ENCODE data around the gene CLIC4.
"Not testable (repeated sequence)": the region's sequence is repeated elsewhere in the genome, so short reads cannot be mapped to it uniquely, and the experiment has no call there.

The CLIC4 gene

DNA sequence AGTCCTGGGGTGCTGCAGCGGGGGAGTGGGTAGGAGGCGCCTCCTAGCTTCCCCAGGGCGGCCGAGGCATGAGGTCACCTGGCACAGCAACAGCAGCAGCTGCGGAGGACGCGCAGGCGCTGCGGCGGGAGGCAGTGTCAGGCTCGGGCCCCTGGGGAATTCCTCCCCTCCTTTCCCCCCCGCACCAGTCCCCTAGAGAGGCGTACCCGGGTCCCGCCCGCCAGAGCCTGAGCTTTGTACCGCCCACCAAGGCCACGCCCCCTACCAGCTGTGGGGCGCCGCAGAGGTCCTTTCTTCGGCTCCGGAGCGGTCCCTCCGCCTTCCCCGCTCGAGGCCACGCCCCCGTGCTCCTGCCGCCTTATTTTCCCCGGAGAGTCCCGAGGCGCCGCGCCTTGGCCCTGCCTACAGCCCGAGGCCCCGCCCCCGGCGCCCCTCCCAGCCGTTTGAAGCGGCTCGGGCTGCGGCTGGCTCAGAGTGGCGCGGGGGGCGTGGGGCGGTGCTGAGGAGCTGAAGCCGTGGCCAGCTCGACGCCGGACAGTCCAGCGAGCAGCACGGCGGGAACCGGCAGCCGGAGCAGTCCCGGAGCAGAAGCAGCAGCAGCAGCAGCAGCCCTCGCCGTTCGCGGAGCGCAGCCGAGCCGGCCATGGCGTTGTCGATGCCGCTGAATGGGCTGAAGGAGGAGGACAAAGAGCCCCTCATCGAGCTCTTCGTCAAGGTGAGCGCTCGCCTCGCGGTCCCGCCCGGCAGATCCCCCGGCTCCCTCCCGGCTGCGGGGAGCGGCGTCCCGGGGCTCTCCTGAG is at the start of gene CLIC4:
CLIC4 (plus strand) TSS at position 537 of the 800 bp plus-strand sequence; CDS start at position 644, 107 bp downstream.
- peak; percentile 84 for DNase-seq

- DNase-seq, result no peak
These were observed 49.0 kb upstream of the CLIC4 start for GRCh38 chr1:24696041-24696755.

DNA sequence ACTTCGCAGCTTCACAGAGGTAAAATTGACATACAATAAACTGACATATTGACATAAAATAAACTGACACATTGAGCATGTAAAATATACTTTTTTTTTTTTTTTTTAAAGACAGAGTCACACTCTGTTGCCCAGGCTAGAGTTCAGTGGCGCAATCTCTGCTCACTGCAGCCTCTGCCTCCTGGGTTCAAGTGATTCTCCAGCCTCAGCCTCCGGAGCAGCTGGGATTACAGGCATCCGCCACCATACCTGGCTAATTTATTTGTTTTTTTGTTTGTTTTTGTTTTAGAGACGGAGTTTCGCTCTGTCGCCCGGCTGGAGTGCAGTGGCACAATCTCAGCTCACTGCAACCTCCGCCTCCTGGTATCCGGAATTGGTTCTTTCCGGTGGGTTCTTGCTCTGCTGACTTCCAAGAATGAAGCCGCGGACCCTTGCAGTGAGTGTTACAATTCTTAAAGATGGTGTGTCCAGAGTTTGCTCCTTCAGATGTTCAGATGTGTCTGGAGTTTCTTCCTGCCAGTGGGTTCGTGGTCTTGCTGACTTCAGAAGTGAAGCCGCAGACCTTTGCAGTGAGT is 48.4 kb upstream of the CLIC4 start:
- no peak for DNase-seq

DNA sequence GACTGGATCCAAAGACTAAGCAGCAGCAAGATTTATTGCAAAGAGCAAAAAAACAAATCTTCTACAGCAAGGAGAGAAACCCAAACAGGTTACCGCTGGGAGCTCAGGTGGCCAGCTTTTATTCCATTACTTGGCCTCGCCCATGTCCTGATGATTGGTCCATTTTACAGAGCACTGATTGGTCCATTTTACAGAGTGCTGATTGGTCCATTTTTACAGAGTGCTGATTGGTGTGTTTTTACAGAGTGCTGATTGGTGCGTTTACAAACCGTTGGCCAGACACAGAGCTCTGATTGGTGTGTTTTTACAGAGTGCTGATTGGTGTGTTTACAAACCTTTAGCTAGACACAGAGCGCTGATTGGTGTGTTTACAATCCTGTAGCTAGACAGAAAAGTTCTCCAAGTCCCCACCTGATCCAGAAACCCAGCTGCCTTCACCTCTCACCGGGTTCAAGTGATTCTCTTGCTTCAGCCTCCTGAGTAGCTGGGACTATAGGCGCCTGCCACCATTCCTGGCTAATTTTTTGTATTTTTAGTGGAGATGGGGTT is 47.7 kb upstream of the CLIC4 start:
- DNase-seq, result not testable (repeated sequence)

- not testable (repeated sequence) for DNase-seq
These were observed 46.9 kb upstream of the CLIC4 start for GRCh38 chr1:24698326-24698725.

GRCh38 chr1:24699628-24700027 is 45.6 kb upstream of the CLIC4 start:
- no peak for DNase-seq

GRCh38 chr1:24702511-24703293 is 42.5 kb upstream of the CLIC4 start:
- DNase-seq, result no peak

GRCh38 chr1:24704411-24705259 is 40.6 kb upstream of the CLIC4 start:
- DNase-seq, result peak; percentile 82

DNA sequence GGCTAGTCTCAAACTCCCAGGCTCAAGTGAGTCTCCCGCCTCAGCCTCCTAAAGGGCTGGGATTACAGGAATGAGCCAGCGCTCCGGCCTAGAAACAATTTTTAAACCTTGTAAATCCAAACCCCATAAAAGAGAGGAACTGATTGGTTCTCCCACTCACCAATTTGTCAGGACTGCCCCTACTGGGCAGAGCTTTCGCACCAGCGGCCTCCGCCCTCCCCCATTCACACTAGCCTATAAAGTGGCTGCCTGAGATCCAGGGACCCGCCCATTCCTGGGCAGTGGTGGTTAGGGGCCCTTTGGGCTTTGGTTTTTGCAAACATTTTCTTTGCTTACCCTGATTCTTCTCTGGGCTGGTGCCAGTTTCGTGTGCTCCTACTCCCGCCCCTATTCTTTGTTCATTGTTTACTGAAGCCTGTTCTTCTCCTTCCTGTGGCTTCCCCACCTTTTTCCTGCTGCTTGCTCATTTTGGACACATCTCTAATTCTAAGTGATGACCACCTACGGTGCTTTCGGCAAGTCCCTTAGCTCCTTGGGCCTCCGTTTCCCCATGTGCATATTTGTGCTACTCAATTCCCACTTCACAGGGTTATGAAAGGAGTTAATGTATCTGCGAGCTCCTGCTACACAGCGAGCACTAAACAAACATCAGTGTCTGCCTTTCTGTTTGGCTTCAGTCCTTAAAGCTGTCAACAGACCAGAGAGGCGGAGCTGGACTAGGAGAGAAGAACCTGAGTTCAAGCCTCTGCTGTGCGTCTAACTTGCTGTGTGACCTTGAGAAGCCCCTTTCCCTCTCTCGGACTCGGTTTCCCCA is 39.8 kb upstream of the CLIC4 start:
- DNase-seq, result peak; percentile 84

DNA sequence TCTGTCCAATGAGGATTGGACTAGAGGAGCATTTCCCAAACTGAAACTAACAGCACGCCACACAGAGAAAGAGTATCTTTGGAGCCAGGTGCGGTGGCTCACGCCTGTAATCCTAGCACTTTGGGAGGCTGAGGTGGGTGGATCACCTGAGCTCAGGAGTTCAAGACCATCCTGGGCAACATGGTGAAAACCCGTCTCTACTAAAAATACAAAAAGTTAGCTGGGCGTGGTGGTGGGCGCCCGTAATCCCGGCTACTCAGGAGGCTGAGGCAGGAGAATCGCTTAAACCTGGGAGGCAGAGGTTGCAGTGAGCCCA is 39.2 kb upstream of the CLIC4 start:
- not testable (repeated sequence) for DNase-seq

DNA sequence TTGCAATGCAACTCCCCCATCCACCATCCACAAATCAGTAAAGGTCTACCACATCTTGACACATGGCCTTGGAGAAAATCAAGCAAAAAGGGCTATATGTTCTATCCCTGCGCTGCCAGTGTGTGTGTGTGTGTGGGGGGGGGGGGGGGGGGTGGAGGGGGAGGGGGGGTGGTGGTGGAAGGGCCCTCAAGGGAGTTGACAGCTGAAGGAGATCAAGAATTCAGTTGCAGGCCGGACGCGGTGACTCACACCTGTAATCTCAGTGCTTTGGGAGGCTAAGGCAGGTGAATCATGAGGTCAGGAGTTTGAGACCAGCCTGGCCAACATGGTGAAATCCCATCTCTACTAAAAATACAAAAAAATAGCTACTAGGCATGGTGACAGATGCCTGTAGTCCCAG is 37.6 kb upstream of the CLIC4 start:
- DNase-seq, result no peak

DNA sequence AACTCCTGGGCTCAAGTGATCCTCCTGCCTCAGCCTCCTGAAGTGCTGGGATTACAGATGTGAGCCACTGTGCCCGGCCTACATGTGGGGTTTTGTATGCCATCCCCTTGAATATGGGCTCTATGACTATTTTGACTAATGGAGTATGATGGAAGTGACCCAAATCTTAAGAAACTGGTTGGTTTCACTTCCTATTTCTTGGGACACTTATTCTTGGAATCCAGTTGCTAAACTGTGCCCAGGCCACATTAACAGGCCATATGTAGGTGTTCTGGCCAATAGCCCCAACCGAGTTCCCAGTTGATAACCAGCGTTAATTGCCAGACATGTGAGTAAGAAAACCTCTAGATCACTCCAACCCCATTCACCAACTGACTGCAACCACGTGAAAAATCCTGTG is 36.3 kb upstream of the CLIC4 start:
- no peak for DNase-seq

DNA sequence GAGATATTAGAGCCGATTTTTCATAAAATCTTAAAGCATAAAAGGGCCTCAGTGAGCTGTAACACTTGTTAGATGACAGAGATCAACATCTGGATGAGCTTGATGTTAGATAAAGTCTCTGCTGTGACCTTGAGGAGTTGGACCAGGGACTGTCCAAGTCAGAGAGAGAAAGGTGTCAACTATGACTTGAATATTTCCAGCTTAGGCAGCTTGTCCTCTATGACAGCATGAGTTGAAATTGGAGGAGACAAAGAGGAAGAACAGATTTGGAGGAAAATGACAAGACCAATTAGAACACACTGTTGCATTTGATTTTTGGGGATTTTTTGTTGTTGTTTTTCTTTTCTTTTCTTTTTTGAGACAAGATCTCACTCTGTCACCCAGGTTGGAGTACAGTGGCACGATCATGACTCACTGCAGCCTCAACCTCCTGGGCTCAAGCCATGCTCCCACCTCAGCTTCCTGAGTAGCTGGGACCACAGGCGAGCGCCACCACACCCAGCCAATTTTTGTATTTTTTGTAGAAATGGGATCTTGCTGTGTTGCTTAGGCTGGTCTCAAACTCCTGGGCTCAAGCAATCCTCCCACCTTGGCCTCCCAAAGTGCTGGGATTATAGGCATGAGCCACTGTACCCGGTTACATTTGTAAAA is 35.3 kb upstream of the CLIC4 start:
- no peak for DNase-seq

- DNase-seq, result no peak
These were observed 33.9 kb upstream of the CLIC4 start for GRCh38 chr1:24711329-24711728.

- DNase-seq, result no peak
These were observed 32.1 kb upstream of the CLIC4 start for GRCh38 chr1:24713176-24713575.

- DNase-seq, result no peak
These were observed 31.5 kb upstream of the CLIC4 start for GRCh38 chr1:24713736-24714135.

- DNase-seq, result no peak
These were observed 30.3 kb upstream of the CLIC4 start for GRCh38 chr1:24714859-24715520.

DNA sequence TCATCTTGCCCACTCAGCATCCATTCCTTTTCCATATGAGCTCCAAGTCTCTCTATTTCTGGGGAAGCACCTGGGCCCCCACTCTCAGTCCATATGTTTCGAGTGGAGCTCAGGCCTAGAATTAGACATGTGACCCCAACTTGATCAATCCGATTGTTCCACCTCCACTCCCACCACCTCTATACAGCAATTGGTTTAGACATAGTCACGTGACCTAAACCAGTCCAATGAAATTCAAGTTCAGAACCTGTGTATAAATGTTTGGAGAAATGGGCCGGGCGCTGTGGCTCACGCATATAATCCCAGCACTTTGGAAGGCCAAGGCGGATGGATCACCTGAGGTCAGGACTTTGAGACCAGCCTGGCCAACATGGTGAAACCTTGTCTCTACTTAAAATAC is 29.6 kb upstream of the CLIC4 start:
- no peak for DNase-seq

DNA sequence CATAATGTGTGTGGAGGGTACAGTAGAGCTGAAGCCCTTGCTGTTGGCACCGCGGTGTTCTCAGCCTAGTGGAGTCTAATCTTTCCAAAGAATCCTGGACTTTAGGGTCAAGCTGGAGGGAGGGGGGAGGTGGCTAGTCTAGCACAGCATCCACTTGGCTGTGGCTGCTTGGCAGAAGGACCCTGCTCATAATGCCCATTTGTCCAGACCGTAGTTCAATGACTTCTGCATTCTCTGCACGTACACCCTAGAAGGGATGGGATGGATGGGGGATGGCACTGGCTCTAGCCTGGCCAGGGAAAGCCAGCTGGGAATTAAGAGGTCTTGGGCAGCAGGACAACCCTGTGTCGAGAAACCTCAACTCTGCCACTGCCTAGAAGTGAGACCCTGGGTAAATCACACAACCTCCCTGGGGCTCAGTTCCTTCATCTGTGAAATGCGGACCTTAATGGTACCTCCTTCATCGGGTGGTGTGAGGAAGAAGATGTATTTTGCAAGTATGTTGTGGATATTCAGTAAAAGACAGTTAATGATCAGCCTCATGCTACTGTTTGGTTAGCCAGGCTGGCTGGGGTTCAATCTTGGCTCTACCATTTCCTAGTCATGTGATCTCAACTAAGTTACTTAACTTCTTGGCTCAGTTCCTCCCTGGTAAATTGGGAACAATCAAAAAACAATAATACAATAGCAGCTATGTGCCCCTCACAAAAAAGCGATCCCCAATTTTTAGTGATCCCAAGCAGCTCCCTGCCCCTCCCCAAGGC is 27.2 kb upstream of the CLIC4 start:
- no peak for DNase-seq

All from NCI-H187 treated with DMSO at 0.1 percent for 48 hours (cell line).